Thoracic aorta (tissue), 2 donors: ENCODE results near the gene C12orf54. TPM values are rescaled to one million over a fixed set of nuclear protein-coding genes. Genes with fewer than 3 reads are reported as not detected.
"Not testable (repeated sequence)": the region's sequence is repeated elsewhere in the genome, so short reads cannot be mapped to it uniquely, and the experiment has no call there.

Experiments
- ATAC-seq: fragments of 150-250 bp; one replicate; pipeline ENCODE4 v1.8.0; 2017; ENCODE audit warnings: low read depth; ENCODE audit not compliant: insufficient number of reproducible peaks, low FRiP score
- DNase-seq: peaks from one replicate; pipeline ENCODE4 v3.0.0-alpha.2; 2020; ENCODE audit warnings: low spot score
- H3K27ac ChIP-seq, 2 donors: fragments of 200-600 bp; sonication (generic); 1 replicate in 1 of 2; 2 replicates in 1 of 2; pipeline ENCODE4 v1.5.1; 2016; ENCODE audit warnings: mild to moderate bottlenecking in 2 of 2, moderate library complexity in 2 of 2
- H3K27me3 ChIP-seq: fragments of 200-600 bp; sonication (generic); replicated peaks from 2 replicates; pipeline ENCODE4 v1.6.0; 2016; ENCODE audit warnings: mild to moderate bottlenecking; ENCODE audit not compliant: insufficient read depth
- H3K36me3 ChIP-seq: fragments of 200-600 bp; sonication (generic); one replicate; pipeline ENCODE4 v1.5.1; 2016
- H3K4me1 ChIP-seq, 2 donors: fragments of 200-600 bp; sonication (generic); 1 replicate in 1 of 2; 2 replicates in 1 of 2; pipeline versions ENCODE4 v1.5.1 to v1.6.0; 2016; ENCODE audit warnings: low read depth in 2 of 2, mild to moderate bottlenecking in 1 of 2; ENCODE audit not compliant: control insufficient read depth in 1 of 2
- H3K4me3 ChIP-seq: fragments of 200-600 bp; sonication (generic); 2 replicates; pipeline ENCODE4 v1.5.1; 2016; ENCODE audit warnings: mild to moderate bottlenecking
- H3K9me3 ChIP-seq: fragments of 200-600 bp; sonication (generic); 2 replicates; pipeline ENCODE4 v1.5.1; 2016
- CTCF ChIP-seq: fragments of 200-600 bp; sonication (generic); IDR thresholded peaks from one replicate; pipeline ENCODE4 v1.5.1; 2019; ENCODE audit warnings: antibody characterized with exemption
- total RNA-seq, 2 donors: library from RNA; depleted of rRNA; stranded (reverse); fragments of >200 nt; gene quantifications; one replicate each; pipeline versions ENCODE4 v1.1.0 to v1.2.3, GENCODE V29; 2016

Gene C12orf54
- total RNA-seq, 2 donors from 2014 or later: not detected

- H3K9me3 ChIP-seq: no peaks in the 10 kb centered on the region
- TF ChIP-seq CTCF: no peak
- no peak for ATAC-seq
These were observed 27.8 kb downstream of the C12orf54 start for GRCh38 chr12:48510111-48510510.

GRCh38 chr12:48512855-48513254 lies 30.6 kb downstream of the C12orf54 start:
- ATAC-seq (no peak), DNase-seq (no peak)
- H3K4me3 ChIP-seq: no peak overlapping the region
- H3K27ac ChIP-seq: no peak overlapping the region
- no peaks in the 10 kb centered on the region for H3K27me3 ChIP-seq
- TF ChIP-seq CTCF: no peak
- H3K9me3 ChIP-seq: no peaks in the 10 kb centered on the region
- H3K4me1 ChIP-seq: no peaks in the 10 kb centered on the region
- H3K36me3 ChIP-seq: no peaks in the 10 kb centered on the region

More at GRCh38 chr12:48510111-48510510, 27.8 kb downstream of the C12orf54 start:
- no peaks in the 10 kb centered on the region for H3K27me3 ChIP-seq
- DNase-seq: no peak
- H3K36me3 ChIP-seq: no peaks in the 10 kb centered on the region
- no peak overlapping the region for H3K27ac ChIP-seq
- H3K4me1 ChIP-seq: no peaks in the 10 kb centered on the region
- H3K4me3 ChIP-seq: no peak overlapping the region

GRCh38 chr12:48514728-48515127 lies 32.4 kb downstream of the C12orf54 start:
- ATAC-seq: no peak

GRCh38 chr12:48520381-48520780 lies 38.1 kb downstream of the C12orf54 start:
- H3K27me3 ChIP-seq, H3K4me3 ChIP-seq, ATAC-seq: not testable (repeated sequence)

More at GRCh38 chr12:48514728-48515127, 32.4 kb downstream of the C12orf54 start:
- Histone ChIP-seq H3K27me3 (no peaks in the 10 kb centered on the region), H3K9me3 (no peaks in the 10 kb centered on the region), H3K4me1 (no peaks in the 10 kb centered on the region), H3K27ac (no peak overlapping the region), H3K4me3 (no peak overlapping the region), H3K36me3 (no peaks in the 10 kb centered on the region)
- DNase-seq: no peak
- TF ChIP-seq CTCF: no peak

GRCh38 chr12:48525332-48525731 lies 43.0 kb downstream of the C12orf54 start, which contains the start of gene OR8S1:
Gene OR8S1 (plus strand): TSS chr12:48525632. CDS start chr12:48525632, 0 bp downstream.
- H3K27me3 ChIP-seq: no peaks in the 10 kb centered on the region
- H3K36me3 ChIP-seq: no peaks in the 10 kb centered on the region
- H3K4me3 ChIP-seq: no peak within 1 kb of the TSS
- no peaks in the 10 kb centered on the region for H3K4me1 ChIP-seq
- H3K9me3 ChIP-seq: no peaks in the 10 kb centered on the region
- TF ChIP-seq CTCF: no peak
- no peak within 1 kb of the TSS for H3K27ac ChIP-seq
- ATAC-seq: no peak
- DNase-seq: no peak

More at GRCh38 chr12:48520381-48520780, 38.1 kb downstream of the C12orf54 start:
- H3K4me1 ChIP-seq, H3K9me3 ChIP-seq, DNase-seq, H3K27ac ChIP-seq, H3K36me3 ChIP-seq: not testable (repeated sequence)
